HG03571 (cell line): Measurements from ENCODE around the gene DAPK1.

ENCODE experiments used
- ATAC-seq: cut with Tn5 transposase; IDR thresholded peaks from one replicate; pipeline ENCODE4 v1.9.1; 2021; ENCODE audit not compliant: unreplicated experiment

DAPK1 gene

GRCh38 chr9:87587864-87588263 lies 90.2 kb downstream of the DAPK1 start:
- ATAC-seq = no peak

- no peak for ATAC-seq
These were observed 90.7 kb downstream of the DAPK1 start for GRCh38 chr9:87588339-87588738.

- no peak for ATAC-seq
These were observed 93.3 kb downstream of the DAPK1 start for GRCh38 chr9:87590996-87591395.

GRCh38 chr9:87592554-87593358 lies 95.1 kb downstream of the DAPK1 start:
- ATAC-seq = no peak

GRCh38 chr9:87593359-87593980 lies 95.8 kb downstream of the DAPK1 start:
- no peak for ATAC-seq

- ATAC-seq = no peak
These were observed 96.5 kb downstream of the DAPK1 start for GRCh38 chr9:87594194-87594593.

- ATAC-seq = no peak
These were observed 97.0 kb downstream of the DAPK1 start for GRCh38 chr9:87594662-87595061.

GRCh38 chr9:87595610-87596009 lies 97.9 kb downstream of the DAPK1 start:
- no peak for ATAC-seq

- no peak for ATAC-seq
These were observed 99.2 kb downstream of the DAPK1 start for GRCh38 chr9:87596862-87597261.

- ATAC-seq = no peak
These were observed 100.2 kb downstream of the DAPK1 start for GRCh38 chr9:87597710-87598443.

GRCh38 chr9:87599901-87600610 lies 102.4 kb downstream of the DAPK1 start:
- no peak for ATAC-seq

GRCh38 chr9:87601176-87601575 lies 103.5 kb downstream of the DAPK1 start:
- ATAC-seq = no peak

GRCh38 chr9:87601595-87601994 lies 103.9 kb downstream of the DAPK1 start:
- ATAC-seq = no peak

- ATAC-seq = no peak
These were observed 105.4 kb downstream of the DAPK1 start for GRCh38 chr9:87602933-87603643.

- ATAC-seq = no peak
These were observed 106.3 kb downstream of the DAPK1 start for GRCh38 chr9:87603854-87604490.

- no peak for ATAC-seq
These were observed 107.4 kb downstream of the DAPK1 start for GRCh38 chr9:87604886-87605588.

- ATAC-seq = no peak
These were observed 108.0 kb downstream of the DAPK1 start for GRCh38 chr9:87605676-87606075.

GRCh38 chr9:87606841-87607521 lies 109.3 kb downstream of the DAPK1 start:
- no peak for ATAC-seq

GRCh38 chr9:87607859-87608258 lies 110.2 kb downstream of the DAPK1 start:
- no peak for ATAC-seq
